GM21515 (cell line): Measurements from ENCODE around the gene LIPA.
A peak's percentile ranks its signal among the peaks of the same experiment; 100 is the strongest.
"Not testable (repeated sequence)": the region's sequence is repeated elsewhere in the genome, so short reads cannot be mapped to it uniquely, and the experiment has no call there.

Source experiments
- ATAC-seq: cut with Tn5 transposase; IDR thresholded peaks from one replicate; pipeline ENCODE4 v1.9.1; 2021; ENCODE audit not compliant: unreplicated experiment

The LIPA gene

GRCh38 chr10:89271532-89271931 is 20.0 kb upstream of the LIPA start:
- ATAC-seq, result no peak

- ATAC-seq, result no peak
These were observed 18.5 kb upstream of the LIPA start for GRCh38 chr10:89270153-89270483.

- no peak for ATAC-seq
These were observed 18.0 kb upstream of the LIPA start for GRCh38 chr10:89269433-89270152.

DNA sequence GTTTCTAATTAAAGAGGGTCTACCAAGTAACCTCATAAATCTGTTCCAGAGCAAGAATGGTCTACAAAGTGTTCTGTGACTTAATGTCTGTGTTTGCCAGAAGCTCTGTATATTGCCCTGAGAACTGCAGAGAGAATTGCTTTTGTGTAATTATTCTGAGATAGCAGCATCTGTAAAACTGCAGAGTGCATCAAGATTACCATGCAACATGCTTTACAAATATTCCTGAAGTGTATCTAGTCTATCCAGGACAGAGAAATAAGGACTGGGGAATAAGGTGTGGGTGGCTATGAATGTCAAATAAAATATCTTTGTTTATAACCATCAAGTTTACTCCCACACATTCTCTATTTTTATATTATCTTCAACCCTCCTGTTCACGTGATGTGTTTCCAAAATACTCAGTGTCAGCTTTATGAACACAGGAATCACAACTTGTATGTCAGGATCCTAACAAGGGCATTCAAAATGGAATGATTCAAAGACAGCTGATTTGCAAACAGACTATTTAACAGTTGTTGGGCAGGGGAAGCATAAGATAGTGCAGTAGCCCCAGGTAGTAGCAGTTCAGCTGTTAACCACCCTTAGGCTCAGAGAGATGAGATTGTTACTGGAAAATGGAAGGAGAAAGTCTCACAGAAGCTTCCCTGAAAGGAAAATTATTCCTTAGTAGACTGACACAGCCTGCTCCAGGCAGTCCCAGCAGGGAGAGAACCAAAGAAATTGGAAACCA is 15.3 kb upstream of the LIPA start:
- no peak for ATAC-seq

GRCh38 chr10:89263531-89263930 is 12.0 kb upstream of the LIPA start:
- no peak for ATAC-seq

DNA sequence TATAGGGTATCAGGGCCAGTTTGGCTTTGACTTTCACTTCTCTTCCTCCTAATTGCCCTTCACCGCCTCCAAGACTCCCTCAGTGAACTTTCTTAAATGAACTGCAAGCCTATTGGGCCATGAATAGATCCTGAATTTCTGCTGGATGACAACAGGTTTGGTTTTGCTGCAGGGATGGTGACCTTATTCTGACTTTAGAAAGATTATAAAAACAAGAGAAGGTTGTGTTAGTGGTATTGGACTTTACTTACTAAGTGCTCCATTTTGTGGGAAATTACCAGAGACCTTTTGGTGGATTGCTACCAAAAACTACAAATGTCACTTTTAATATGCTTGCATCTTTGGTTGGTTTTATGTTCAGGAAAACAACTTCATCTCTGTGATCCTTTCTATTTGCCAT is 11.5 kb upstream of the LIPA start:
- ATAC-seq, result no peak

GRCh38 chr10:89262086-89263051 is 10.8 kb upstream of the LIPA start:
- no peak for ATAC-seq

- no peak for ATAC-seq
These were observed 7.3 kb upstream of the LIPA start for GRCh38 chr10:89258881-89259280.

GRCh38 chr10:89257581-89257980 is 6.0 kb upstream of the LIPA start:
- no peak for ATAC-seq

GRCh38 chr10:89256962-89257361 is 5.4 kb upstream of the LIPA start:
- ATAC-seq, result no peak

GRCh38 chr10:89256340-89256739 is 4.8 kb upstream of the LIPA start:
- ATAC-seq, result no peak

- no peak for ATAC-seq
These were observed 4.2 kb upstream of the LIPA start for GRCh38 chr10:89255793-89256192.

DNA sequence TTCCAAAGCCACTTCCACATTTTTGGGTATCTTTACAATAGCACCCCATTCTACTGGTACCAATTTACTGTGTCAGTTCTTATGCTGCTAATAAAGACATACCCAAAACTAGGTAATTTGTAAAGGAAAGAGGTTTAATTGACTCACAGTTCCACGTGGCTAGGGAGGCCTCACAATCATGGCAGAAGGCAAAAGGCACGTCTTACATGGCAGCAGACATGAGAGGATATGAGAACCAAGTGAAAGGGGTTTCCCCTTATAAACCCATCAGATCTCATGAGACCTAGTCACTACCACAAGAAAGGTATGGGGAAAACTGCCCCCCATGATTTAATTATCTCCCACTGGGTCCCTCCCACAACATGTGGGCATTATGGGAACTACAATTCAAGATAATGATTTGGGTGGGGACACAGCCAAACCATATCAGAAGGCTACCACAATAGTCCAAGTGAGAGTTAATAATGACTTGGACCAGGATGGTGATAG is 3.6 kb upstream of the LIPA start:
- ATAC-seq, result not testable (repeated sequence)

- no peak for ATAC-seq
These were observed 630 bp upstream of the LIPA start for GRCh38 chr10:89252225-89252585.

DNA sequence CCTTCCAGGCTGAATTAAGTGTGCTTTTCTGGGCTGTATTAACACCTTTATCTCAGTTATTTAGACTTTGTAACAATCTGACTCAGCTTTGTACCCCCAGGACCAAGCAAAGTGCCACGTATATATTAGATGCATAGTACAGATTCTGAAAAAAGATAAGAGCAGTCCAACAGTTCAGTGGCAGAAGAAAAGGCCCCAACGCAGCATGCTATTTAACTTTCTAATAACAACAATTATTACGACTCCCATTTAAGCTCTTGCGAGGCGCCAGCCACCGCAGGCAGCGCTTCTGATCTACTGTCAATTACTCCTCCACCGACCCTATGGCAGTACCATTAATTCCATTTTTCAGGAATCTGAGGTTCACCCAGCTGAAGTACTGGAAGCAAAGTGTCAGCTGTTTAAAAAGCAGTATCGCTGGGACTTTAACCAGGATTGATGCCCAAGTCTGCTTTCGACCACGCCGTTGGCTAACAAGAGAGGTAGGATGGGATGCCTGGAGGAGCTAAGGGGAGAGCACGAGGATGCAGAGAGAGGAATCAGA is 638 bp downstream of the LIPA start:
- no peak for ATAC-seq

- no peak for ATAC-seq
These were observed 2.6 kb downstream of the LIPA start for GRCh38 chr10:89248990-89249389.

DNA sequence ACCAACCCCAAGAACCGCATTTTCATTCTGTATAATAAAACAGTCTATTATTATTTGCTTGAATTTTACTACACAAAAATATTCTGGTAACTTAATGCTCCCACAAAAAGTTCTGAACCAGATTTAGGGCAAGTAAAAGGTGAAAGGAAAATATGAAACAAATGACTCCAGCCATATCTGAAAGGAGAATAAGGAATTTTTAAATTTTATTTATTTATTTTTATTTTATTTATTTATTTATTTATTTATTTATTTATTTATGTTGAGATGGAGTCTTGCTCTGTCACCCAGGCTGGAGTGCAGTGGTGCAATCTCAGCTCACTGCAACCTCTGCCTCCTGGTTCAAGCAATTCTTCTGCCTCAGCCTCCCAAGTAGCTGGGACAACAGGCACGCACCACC is 4.0 kb downstream of the LIPA start:
- not testable (repeated sequence) for ATAC-seq

DNA sequence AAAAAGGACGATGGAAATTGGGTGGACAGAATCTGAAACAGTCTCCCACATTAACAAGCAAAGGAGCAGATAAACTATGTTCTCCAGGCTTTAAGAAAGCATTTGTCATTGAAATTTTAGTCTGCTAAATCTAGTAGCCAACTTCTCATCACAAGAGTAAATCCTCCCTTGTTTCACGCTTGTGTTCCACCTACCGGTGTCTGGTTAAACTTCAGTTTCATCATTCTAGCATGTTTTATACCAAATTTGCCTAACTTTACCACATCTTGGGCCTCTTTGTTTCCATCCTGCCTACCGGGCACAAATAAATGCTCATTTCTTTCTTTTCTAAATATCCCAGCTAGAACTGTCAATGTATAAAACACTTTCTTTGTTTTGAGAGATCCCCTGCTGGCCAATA is 5.8 kb downstream of the LIPA start:
- ATAC-seq, result no peak

DNA sequence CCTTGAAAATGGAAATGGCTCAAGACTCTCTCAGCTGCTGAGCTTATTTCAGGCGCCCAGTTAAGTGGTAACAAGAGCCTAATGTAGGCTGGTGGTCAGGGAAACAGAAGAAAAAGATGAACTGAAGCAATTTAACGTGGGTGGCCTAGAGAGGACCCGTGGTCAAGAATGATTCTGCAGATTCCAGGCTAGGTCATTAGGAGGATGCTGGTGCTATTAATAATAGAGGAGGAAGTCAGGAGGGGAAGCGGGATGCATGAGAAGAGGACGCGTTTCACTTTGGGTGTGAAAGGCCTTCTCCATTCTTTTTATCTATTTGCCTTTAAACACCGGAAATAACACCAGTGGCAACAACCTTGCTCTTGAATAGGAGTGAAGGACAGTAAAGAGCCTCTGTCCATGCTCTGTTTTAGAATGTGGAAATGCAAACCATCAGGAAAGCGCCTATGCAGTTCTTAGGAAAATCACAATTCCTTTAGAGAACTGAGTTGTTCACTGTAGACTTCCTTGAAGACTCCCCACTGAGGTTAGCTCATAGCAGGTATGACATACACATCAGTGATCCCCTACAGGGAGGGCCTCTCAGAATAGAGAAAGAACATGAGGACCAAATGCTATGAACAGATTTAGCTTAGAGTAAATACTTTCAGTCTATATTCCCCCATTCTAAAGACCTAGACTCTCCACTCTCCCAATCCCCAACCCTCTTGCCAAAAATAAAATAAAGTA is 8.6 kb downstream of the LIPA start:
- peak; percentile 33 for ATAC-seq

- no peak for ATAC-seq
These were observed 9.3 kb downstream of the LIPA start for GRCh38 chr10:89242345-89242684.
